ENCODE measurements around the gene PCDHGA3. TPM values are rescaled to one million over a fixed set of nuclear protein-coding genes. Genes with fewer than 3 reads are reported as not detected.

Gene PCDHGA3
- total RNA-seq, 1 donor from 2014 or later = 0.14 TPM

- Mint-ChIP-seq H3K4me3 (no peak overlapping the region), H3K27me3 (peaks cover 22% of the 10 kb centered on the region)
Measured at GRCh38 chr5:141356133-141356532, 12.5 kb downstream of the PCDHGA3 start.

GRCh38 chr5:141356950-141357349 is 13.3 kb downstream of the PCDHGA3 start:
- Mint-ChIP-seq H3K27me3 (peaks cover 24% of the 10 kb centered on the region), H3K4me3 (no peak overlapping the region), H3K27ac (no peak overlapping the region), H3K36me3 (ENCODE audit: low read depth) (peaks cover 2% of the 10 kb centered on the region), H3K4me1 (no peaks in the 10 kb centered on the region), H3K9me3 (peaks cover 25% of the 10 kb centered on the region)
- DNase-seq = no peak
- intact Hi-C loops (cut with micrococcal nuclease) = loop anchor here (5.0 kb wide), 2 partner anchors 155 to 200 kb away; no protein-coding TSS in a partner anchor

More at GRCh38 chr5:141356133-141356532, 12.5 kb downstream of the PCDHGA3 start:
- Mint-ChIP-seq H3K4me1 (no peaks in the 10 kb centered on the region), H3K36me3 (ENCODE audit: low read depth) (peaks cover under 1% of the 10 kb centered on the region), H3K27ac (no peak overlapping the region), H3K9me3 (peaks cover 25% of the 10 kb centered on the region)
- intact Hi-C loops (cut with micrococcal nuclease) = loop anchor here (5.0 kb wide), 2 partner anchors 156 to 201 kb away; no protein-coding TSS in a partner anchor
- DNase-seq = no peak

DNA sequence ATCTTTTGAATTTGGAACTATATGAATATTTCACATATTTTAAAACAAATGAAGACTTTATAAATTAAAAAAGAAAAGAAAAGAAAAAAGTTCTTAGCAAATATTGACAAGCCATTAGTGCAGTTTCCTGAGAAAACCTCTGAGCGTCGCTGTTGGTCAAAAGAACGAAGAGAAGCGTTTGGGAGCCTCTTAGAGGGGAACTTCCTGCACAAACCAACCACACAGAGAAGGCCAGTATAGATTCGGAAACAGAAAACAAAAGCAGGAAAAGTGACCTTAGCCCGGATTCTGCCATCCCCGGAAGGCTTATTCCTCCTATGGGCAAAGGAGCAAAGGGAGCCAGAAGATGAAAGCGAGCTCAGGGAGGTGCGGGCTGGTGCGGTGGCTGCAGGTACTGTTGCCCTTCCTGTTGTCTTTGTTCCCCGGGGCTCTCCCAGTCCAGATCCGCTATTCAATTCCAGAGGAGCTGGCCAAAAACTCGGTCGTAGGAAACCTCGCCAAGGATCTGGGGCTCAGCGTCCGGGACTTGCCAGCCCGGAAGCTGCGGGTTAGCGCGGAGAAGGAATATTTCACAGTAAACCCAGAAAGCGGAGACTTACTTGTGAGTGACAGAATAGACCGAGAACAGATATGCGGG is 16.3 kb downstream of the PCDHGA3 start, which contains the start of gene PCDHGB2:
Gene PCDHGB2, plus strand, starts transcription at position 205 of the 637 bp plus-strand sequence. Its CDS starts 142 bp downstream, at position 347.
- Mint-ChIP-seq H3K27me3 (peaks cover 32% of the 10 kb centered on the region), H3K4me1 (no peaks in the 10 kb centered on the region), H3K4me3 (peak within 1 kb of the TSS; percentile 80), H3K27ac (peak within 1 kb of the TSS; percentile 18), H3K9me3 (peaks cover 27% of the 10 kb centered on the region), H3K36me3 (ENCODE audit: low read depth) (peaks cover 9% of the 10 kb centered on the region)
- DNase-seq = peak; percentile 73
- intact Hi-C loops (cut with micrococcal nuclease) = loop anchor here (5.0 kb wide), 3 partner anchors 52 to 197 kb away; partner anchors contain the start of gene PCDHGA10

DNA sequence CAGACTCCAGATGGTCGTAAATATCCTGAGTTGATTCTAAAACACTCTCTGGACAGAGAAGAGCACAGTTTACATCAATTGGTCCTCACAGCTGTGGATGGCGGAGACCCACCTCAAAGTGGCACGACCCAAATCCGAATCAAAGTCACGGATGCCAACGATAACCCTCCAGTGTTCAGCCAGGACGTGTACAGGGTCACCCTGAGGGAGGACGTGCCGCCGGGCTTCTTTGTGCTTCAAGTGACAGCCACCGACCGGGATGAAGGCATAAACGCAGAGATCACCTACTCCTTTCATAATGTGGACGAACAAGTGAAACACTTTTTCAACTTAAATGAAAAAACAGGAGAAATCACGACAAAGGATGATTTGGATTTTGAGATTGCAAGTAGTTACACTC is 17.1 kb downstream of the PCDHGA3 start:
- H3K9me3 Mint-ChIP-seq = peaks cover 31% of the 10 kb centered on the region
- peaks cover 32% of the 10 kb centered on the region for H3K27me3 Mint-ChIP-seq
- peak overlapping the region; percentile 3 for H3K4me3 Mint-ChIP-seq
- intact Hi-C loops (cut with micrococcal nuclease) = loop anchor here (5.0 kb wide), 1 partner anchor 52 kb away; the partner anchor contains the start of gene PCDHGA10
- H3K4me1 Mint-ChIP-seq = no peaks in the 10 kb centered on the region
- peaks cover 13% of the 10 kb centered on the region for H3K36me3 Mint-ChIP-seq (ENCODE audit: low read depth)
- no peak overlapping the region for H3K27ac Mint-ChIP-seq
- peak; percentile 51 for DNase-seq

DNA sequence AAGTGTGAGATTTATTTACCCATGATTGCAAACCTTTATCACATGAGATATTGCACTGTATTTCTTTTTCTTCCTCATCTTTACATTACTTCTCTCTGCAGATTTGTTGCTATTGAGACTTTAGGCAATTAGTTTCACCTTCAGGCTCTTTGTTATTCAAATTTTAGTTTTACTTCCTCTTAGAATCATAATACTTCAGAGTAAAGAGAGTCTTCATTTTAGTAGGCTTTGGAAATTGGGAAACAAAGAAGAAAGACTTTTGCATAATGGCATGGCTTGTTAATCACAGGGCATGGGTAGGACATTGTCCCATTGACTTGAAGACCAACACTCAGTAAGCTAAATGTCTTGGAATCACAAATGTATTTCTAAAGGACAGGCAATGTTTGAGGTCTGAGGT is 19.1 kb downstream of the PCDHGA3 start:
- intact Hi-C loops (cut with micrococcal nuclease) = loop anchor here (5.0 kb wide), 1 partner anchor 50 kb away; the partner anchor contains the start of gene PCDHGA10
- DNase-seq = no peak
- peaks cover 28% of the 10 kb centered on the region for H3K27me3 Mint-ChIP-seq
- H3K4me1 Mint-ChIP-seq = no peaks in the 10 kb centered on the region
- no peak overlapping the region for H3K4me3 Mint-ChIP-seq
- no peak overlapping the region for H3K27ac Mint-ChIP-seq
- H3K9me3 Mint-ChIP-seq = peaks cover 24% of the 10 kb centered on the region
- peaks cover 13% of the 10 kb centered on the region for H3K36me3 Mint-ChIP-seq (ENCODE audit: low read depth)

GRCh38 chr5:141363952-141364660 is 20.5 kb downstream of the PCDHGA3 start, which contains the start of gene PCDHGA5:
PCDHGA5 (plus strand) TSS chr5:141364162; CDS start chr5:141364331, 169 bp downstream.
- Mint-ChIP-seq H3K36me3 (ENCODE audit: low read depth) (peaks cover 13% of the 10 kb centered on the region), H3K4me1 (no peaks in the 10 kb centered on the region), H3K27ac (no peak within 1 kb of the TSS), H3K9me3 (peaks cover 24% of the 10 kb centered on the region), H3K4me3 (no peak within 1 kb of the TSS), H3K27me3 (peaks cover 28% of the 10 kb centered on the region)
- peak; percentile 45 for DNase-seq
- intact Hi-C loops (cut with micrococcal nuclease) = loop anchor here (5.0 kb wide), 1 partner anchor 48 kb away; the partner anchor contains the start of gene PCDHGA10

- intact Hi-C loops (cut with micrococcal nuclease) = no loop called here
- DNase-seq = no peak
- Mint-ChIP-seq H3K9me3 (peaks cover 27% of the 10 kb centered on the region), H3K4me1 (peaks cover 2% of the 10 kb centered on the region), H3K4me3 (no peak overlapping the region), H3K36me3 (ENCODE audit: low read depth) (peaks cover 11% of the 10 kb centered on the region), H3K27me3 (peaks cover 29% of the 10 kb centered on the region), H3K27ac (no peak overlapping the region)
Measured at GRCh38 chr5:141366016-141366896, 22.6 kb downstream of the PCDHGA3 start.

DNA sequence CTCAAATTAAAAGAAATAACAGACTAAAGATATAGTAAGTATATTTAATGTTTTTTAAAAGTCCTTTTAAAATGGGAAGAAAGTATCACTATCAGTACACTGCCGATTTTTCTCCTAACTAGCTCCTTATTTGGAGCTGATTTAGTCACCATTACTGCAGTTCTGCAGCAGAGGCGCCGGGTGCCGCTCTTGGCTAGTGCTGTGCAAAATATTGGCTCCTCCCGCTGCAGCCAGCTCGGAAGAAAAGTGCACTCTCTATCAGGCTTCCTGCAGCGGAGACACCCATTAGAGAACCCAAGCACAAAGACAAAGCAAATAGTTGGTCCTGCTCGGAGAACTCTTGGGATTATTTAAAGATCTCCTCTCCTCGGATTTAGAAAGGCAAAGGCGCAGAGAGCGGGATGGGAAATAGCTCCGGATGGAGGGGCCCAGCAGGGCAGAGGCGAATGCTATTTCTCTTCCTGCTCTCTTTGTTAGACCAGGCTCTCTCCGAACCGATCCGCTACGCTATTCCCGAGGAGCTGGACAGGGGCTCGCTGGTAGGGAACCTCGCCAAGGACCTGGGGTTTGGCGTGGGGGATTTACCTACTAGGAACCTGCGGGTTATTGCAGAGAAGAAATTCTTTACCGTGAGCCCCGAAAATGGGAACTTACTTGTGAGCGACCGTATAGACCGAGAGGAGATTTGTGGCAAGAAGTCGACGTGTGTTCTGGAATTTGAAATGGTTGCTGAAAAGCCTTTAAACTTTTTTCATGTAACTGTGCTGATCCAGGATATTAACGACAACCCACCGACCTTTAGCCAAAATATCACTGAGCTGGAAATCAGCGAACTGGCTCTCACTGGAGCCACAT is 26.6 kb downstream of the PCDHGA3 start, which contains the start of gene PCDHGB3:
Gene PCDHGB3, plus strand, starts transcription at position 249 of the 855 bp plus-strand sequence. Its CDS starts 153 bp downstream, at position 402.
- Mint-ChIP-seq H3K27me3 (peaks cover 17% of the 10 kb centered on the region), H3K27ac (no peak within 1 kb of the TSS), H3K9me3 (peaks cover 28% of the 10 kb centered on the region), H3K4me3 (peak within 1 kb of the TSS; percentile 79), H3K36me3 (ENCODE audit: low read depth) (peaks cover 5% of the 10 kb centered on the region), H3K4me1 (peaks cover 2% of the 10 kb centered on the region)
- intact Hi-C loops (cut with micrococcal nuclease) = no loop called here
- peak; percentile 71 for DNase-seq

GRCh38 chr5:141371572-141372475 is 28.2 kb downstream of the PCDHGA3 start:
- Mint-ChIP-seq H3K36me3 (ENCODE audit: low read depth) (peaks cover 3% of the 10 kb centered on the region), H3K4me1 (peaks cover 2% of the 10 kb centered on the region), H3K9me3 (peaks cover 25% of the 10 kb centered on the region), H3K4me3 (no peak overlapping the region), H3K27me3 (peaks cover 14% of the 10 kb centered on the region), H3K27ac (no peak overlapping the region)
- peak; percentile 50 for DNase-seq
- intact Hi-C loops (cut with micrococcal nuclease) = no loop called here

GRCh38 chr5:141373673-141374317 is 30.2 kb downstream of the PCDHGA3 start, which contains the start of gene PCDHGA6:
PCDHGA6 (plus strand) TSS chr5:141373891; CDS start chr5:141374084, 193 bp downstream.
- Mint-ChIP-seq H3K9me3 (peaks cover 25% of the 10 kb centered on the region), H3K27me3 (peaks cover 14% of the 10 kb centered on the region), H3K4me3 (no peak within 1 kb of the TSS), H3K27ac (no peak within 1 kb of the TSS), H3K4me1 (peaks cover 2% of the 10 kb centered on the region), H3K36me3 (ENCODE audit: low read depth) (peaks cover 3% of the 10 kb centered on the region)
- DNase-seq = peak; percentile 55
- intact Hi-C loops (cut with micrococcal nuclease) = no loop called here

- Mint-ChIP-seq H3K36me3 (ENCODE audit: low read depth) (peaks cover 3% of the 10 kb centered on the region), H3K9me3 (peaks cover 25% of the 10 kb centered on the region), H3K27ac (no peak overlapping the region), H3K27me3 (peaks cover 14% of the 10 kb centered on the region), H3K4me1 (peaks cover 2% of the 10 kb centered on the region), H3K4me3 (no peak overlapping the region)
- intact Hi-C loops (cut with micrococcal nuclease) = no loop called here
- DNase-seq = no peak
Measured at GRCh38 chr5:141374627-141375026, 31.0 kb downstream of the PCDHGA3 start.
